SK-N-SH (cell line): ENCODE results near the gene SELPLG. TPM values are rescaled to one million over a fixed set of nuclear protein-coding genes. Genes with fewer than 3 reads are reported as not detected.

Experiments
- CTCF ChIA-PET: fragments of 300-600, 350-600 bp; formaldehyde crosslinking; extraction: SDS; loops from one replicate; lab custom pipeline; 2021; lab: Yijun Ruan, JAX
- POLR2A ChIA-PET: fragments of 350-600 bp; sonication (Branson Sonifier 250); formaldehyde crosslinking; extraction: SDS; loops from one replicate; lab custom pipeline; 2020; ENCODE audit warnings: antibody characterized with exemption, inconsistent platforms; lab: Yijun Ruan, JAX
- DNase-seq: peaks from one replicate; pipeline ENCODE4 v3.0.0; 2012
- H2AFZ ChIP-seq: fragments of 200-600 bp; sonication (generic); 2 replicates; pipeline ENCODE4 v1.8.1; 2016; ENCODE audit warnings: antibody characterized with exemption, mild to moderate bottlenecking, low read depth
- H3F3A ChIP-seq: fragments of 200-600 bp; sonication (generic); replicated peaks from 2 replicates; pipeline ENCODE3; 2016; ENCODE audit warnings: antibody characterized with exemption, mild to moderate bottlenecking; ENCODE audit not compliant: insufficient read depth
- H3K27ac ChIP-seq, 2 experiments: fragments of 200-500 bp in 1 of 2; fragments of 200-600 bp in 1 of 2; sonication (Bioruptor generic) in 1 of 2; sonication (generic), shearing (Covaris generic) in 1 of 2; 2 replicates each; pipeline versions ENCODE4 v1.5.1 to v1.6.1; 2014 to 2016; ENCODE audit warnings: low read depth in 2 of 2, inconsistent platforms in 1 of 2, low read length in 1 of 2, mild to moderate bottlenecking in 1 of 2, mixed read lengths in 1 of 2
- H3K27me3 ChIP-seq: fragments of 200-600 bp; sonication (generic), shearing (Covaris generic); 2 replicates; pipeline ENCODE4 v1.6.1; 2016; ENCODE audit warnings: mixed run types; ENCODE audit not compliant: insufficient read depth
- H3K36me3 ChIP-seq, 2 experiments: fragments of 200-500 bp in 1 of 2; fragments of 200-600 bp in 1 of 2; sonication (Bioruptor generic) in 1 of 2; sonication (generic) in 1 of 2; replicated peaks in 1 of 2; 2 replicates each; pipeline versions ENCODE3 to v1.5.1; 2014 to 2016; ENCODE audit warnings: low read length in 1 of 2, mild to moderate bottlenecking in 1 of 2; ENCODE audit not compliant: insufficient read depth in 2 of 2, control insufficient read depth in 1 of 2
- H3K4me1 ChIP-seq, 2 experiments: fragments of 200-500 bp in 1 of 2; fragments of 200-600 bp in 1 of 2; sonication (Bioruptor generic) in 1 of 2; sonication (generic), shearing (Covaris generic) in 1 of 2; 2 replicates each; pipeline versions ENCODE4 v1.5.1 to v1.6.1; 2014 to 2016; ENCODE audit warnings: low read depth in 1 of 2, low read length in 1 of 2, mixed run types in 1 of 2; ENCODE audit not compliant: insufficient read depth in 2 of 2, control insufficient read depth in 1 of 2
- H3K4me2 ChIP-seq: fragments of 200-600 bp; sonication (generic), shearing (Covaris generic); 2 replicates; pipeline ENCODE4 v1.6.1; 2017; ENCODE audit warnings: mixed run types
- H3K4me3 ChIP-seq, 2 experiments: fragments of 200-500 bp in 1 of 2; fragments of 200-600 bp in 1 of 2; sonication (Bioruptor generic) in 1 of 2; sonication (generic), shearing (Covaris generic) in 1 of 2; 2 replicates each; pipeline versions ENCODE4 v1.5.1 to v1.8.1; 2014 to 2016; ENCODE audit warnings: low read depth in 2 of 2, inconsistent platforms in 1 of 2, low read length in 1 of 2, mild to moderate bottlenecking in 1 of 2, mixed read lengths in 1 of 2, moderate library complexity in 1 of 2
- H3K79me2 ChIP-seq: fragments of 200-600 bp; sonication (generic); 2 replicates; pipeline ENCODE4 v1.8.1; 2017; ENCODE audit warnings: mild to moderate bottlenecking; ENCODE audit not compliant: insufficient read depth
- H3K9ac ChIP-seq: fragments of 200-600 bp; sonication (generic); 2 replicates; pipeline ENCODE4 v1.6.1; 2017; ENCODE audit warnings: mixed run types
- H3K9me2 ChIP-seq: fragments of 200-600 bp; sonication (generic); 2 replicates; pipeline ENCODE4 v1.6.1; 2017; ENCODE audit warnings: mixed run types
- H3K9me3 ChIP-seq: fragments of 200-600 bp; sonication (generic); 2 replicates; pipeline ENCODE4 v1.6.1; 2017; ENCODE audit warnings: mixed run types, mild to moderate bottlenecking, moderate library complexity
- H4K20me1 ChIP-seq: fragments of 200-600 bp; sonication (generic); 2 replicates; pipeline ENCODE4 v1.6.1; 2017; ENCODE audit warnings: mild to moderate bottlenecking, mixed run types; ENCODE audit not compliant: insufficient read depth
- FOXJ3 ChIP-seq: sonication (generic); formaldehyde crosslinking; IDR thresholded peaks from 2 replicates; pipeline ENCODE4 v1.5.1; 2020; ENCODE audit warnings: mild to moderate bottlenecking, missing genetic modification reagents
- RAD21 ChIP-seq: IDR thresholded peaks from 2 replicates; pipeline ENCODE4 v1.6.1; 2012; ENCODE audit warnings: mild to moderate bottlenecking, low read length
- RFX5 ChIP-seq: IDR thresholded peaks from 2 replicates; pipeline ENCODE4 v1.6.1; 2012; ENCODE audit warnings: mild to moderate bottlenecking, improper control_type of control experiment, low read length
- USF1 ChIP-seq: IDR thresholded peaks from 2 replicates; pipeline ENCODE4 v1.4.0; 2012; ENCODE audit warnings: low read depth, borderline replicate concordance
- WGBS: methylation state at CpG from one replicate; pipeline ENCODE4 v1.1.6; 2017; ENCODE audit warnings: low lambda C conversion rate; 5-methylcytosine and 5-hydroxymethylcytosine counted together
- polyA plus RNA-seq, 3 experiments: library from polyadenylated mRNA; depleted of rRNA; stranded (reverse); fragments of >200 nt; gene quantifications; 2 replicates each; pipeline ENCODE4 v1.2.3, GENCODE V29; 2012
- small RNA-seq, 7 experiments: library from RNA; depleted of rRNA; stranded (forward); fragments of <200 nt; gene quantifications; one replicate each; pipeline ENCODE3, GENCODE V24; 2012

SELPLG gene
- polyA plus RNA-seq, 1 of the 3 experiments (the other 2 are of a cell fraction), result 2.8 TPM

DNA sequence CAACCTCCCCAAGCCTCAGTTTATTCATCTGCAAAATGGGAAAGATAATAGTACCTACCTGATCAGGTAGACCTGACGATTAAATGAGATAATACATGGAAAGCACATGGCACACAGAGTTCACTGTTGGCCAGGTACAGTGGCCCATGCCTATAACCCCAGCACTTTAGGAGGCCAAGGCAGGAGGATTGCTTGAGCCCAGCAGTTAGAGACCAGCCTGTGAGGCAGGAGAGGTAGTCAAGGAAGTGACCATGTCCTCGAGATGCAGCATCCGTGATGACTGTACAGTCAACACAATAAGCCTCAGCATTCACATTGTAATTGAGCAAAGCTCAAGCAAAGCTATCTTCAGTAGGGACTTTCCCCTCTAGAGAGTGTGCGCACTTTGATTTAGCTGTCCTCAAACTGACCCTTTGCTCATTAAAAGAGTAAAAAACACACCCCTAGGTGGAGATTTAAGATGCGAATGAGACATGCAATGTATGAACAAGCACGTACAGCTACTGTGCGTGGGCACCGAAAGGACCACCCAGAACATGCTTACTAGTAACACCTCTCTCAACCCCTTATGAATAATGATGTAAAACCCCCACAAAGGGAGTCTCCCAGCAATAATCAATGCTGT is 61.4 kb downstream of the SELPLG start:
- no peaks in the 10 kb centered on the region for H4K20me1 ChIP-seq
- H3K9me2 ChIP-seq, result no peaks in the 10 kb centered on the region
- H3K9ac ChIP-seq, result no peak overlapping the region
- H3F3A ChIP-seq, result peaks cover 6% of the 10 kb centered on the region
- no peaks in the 10 kb centered on the region for H3K27me3 ChIP-seq
- peaks cover 4 to 5% of the 10 kb centered on the region in 2 experiments; a peak in 2 of 4 replicates for H3K4me1 ChIP-seq
- DNase-seq, result no peak
- CTCF ChIA-PET, result interaction anchor here (0.9 to 16.0 kb wide), 2 partner anchors 43 to 233 kb away, joined by 3 to 503 read pairs; no protein-coding TSS in a partner anchor
- POLR2A ChIA-PET, result no interaction called here
- no peak for TF ChIP-seq RFX5
- no peak for TF ChIP-seq USF1
- no peak for TF ChIP-seq FOXJ3 (CRISPR knock-in tag)
- TF ChIP-seq RAD21, result no peak
- no peaks in the 10 kb centered on the region for H3K79me2 ChIP-seq
- WGBS, result 84% methylated on average over 8 of the region's 8 CpGs
- H3K36me3 ChIP-seq, result peaks cover 24% of the 10 kb centered on the region in 2 experiments
- no peak overlapping the region for H2AFZ ChIP-seq
- no peak overlapping the region for H3K4me2 ChIP-seq
- H3K4me3 ChIP-seq, result no peak overlapping the region
- no peak overlapping the region for H3K27ac ChIP-seq
- H3K9me3 ChIP-seq, result no peaks in the 10 kb centered on the region

Small RNAs within 50 kb of the gene (small RNA-seq; reads per million reads assigned to genes)
- 0 reads per million in 7 experiments for gene RNU7-169P

Other genes starting within 250 kb of the SELPLG start
- gene FICD, start 118.6 kb downstream of the SELPLG start, polyA plus RNA-seq (2012; rRNA removed), result 1.0 and 1.2 TPM in 2 replicates
- gene SART3, start 72.7 kb downstream of the SELPLG start, polyA plus RNA-seq (2012; rRNA removed), result 23.4 and 28.9 TPM in 2 replicates
- 165 and 166 TPM in 2 replicates for gene ISCU, start 71.3 kb downstream of the SELPLG start, polyA plus RNA-seq (2012; rRNA removed)
- gene TMEM119, start 35.8 kb downstream of the SELPLG start, polyA plus RNA-seq (2012; rRNA removed), result 25.7 and 28.2 TPM in 2 replicates
- gene CORO1C, start 97.6 kb upstream of the SELPLG start, polyA plus RNA-seq (2012; rRNA removed), result 150 and 214 TPM in 2 replicates
- 16.4 and 19.6 TPM in 2 replicates for gene SSH1, start 223.7 kb upstream of the SELPLG start, polyA plus RNA-seq (2012; rRNA removed)
- not detected in 2 replicates for gene DAO, start 246.2 kb upstream of the SELPLG start, polyA plus RNA-seq (2012; rRNA removed)